ENCODE results near the gene GALNT14.

GRCh38 chr2:31122133-31122532 is 16.1 kb downstream of the GALNT14 start:
- TF ChIP-seq CTCF (IDR thresholded peaks at IDR 0.05): no peak
- no peak for TF ChIP-seq POLR2A (IDR thresholded peaks at IDR 0.05)
